ENCODE measurements around the gene EFTUD2. TPM values are rescaled to one million over a fixed set of nuclear protein-coding genes. Genes with fewer than 3 reads are reported as not detected.

The EFTUD2 gene
- total RNA-seq, 1 donor = 72.7 TPM

GRCh38 chr17:44917456-44917855, 18.2 kb upstream of the EFTUD2 start:
- no peak overlapping the region for H3K4me3 ChIP-seq (ENCODE audit: insufficient read depth, low read length)
- TF ChIP-seq CTCF (IDR thresholded peaks at IDR 0.05; ENCODE audit: extremely low read depth, low read depth, low read length) = no peak
- H3K4me2 ChIP-seq (ENCODE audit: insufficient read depth, low read length) = no peak overlapping the region

GRCh38 chr17:44916781-44917241, 17.6 kb upstream of the EFTUD2 start:
- peak; percentile 88 for DNase-seq (ENCODE audit: insufficient read length, low spot score, missing footprints)
- H3K4me2 ChIP-seq (ENCODE audit: insufficient read depth, low read length) = no peak overlapping the region

More at GRCh38 chr17:44917456-44917855, 18.2 kb upstream of the EFTUD2 start:
- no peaks in the 10 kb centered on the region for H4K20me1 ChIP-seq (ENCODE audit: insufficient read depth, low read length)
- H3K36me3 ChIP-seq (ENCODE audit: insufficient read depth, low read length) = no peaks in the 10 kb centered on the region
- peak; percentile 64 for DNase-seq (ENCODE audit: insufficient read length, low spot score, missing footprints)
- no peak overlapping the region for H3K27ac ChIP-seq (ENCODE audit: low read depth, low read length)
- H2AFZ ChIP-seq (ENCODE audit: low read length) = no peak overlapping the region
- H3K4me1 ChIP-seq (ENCODE audit: insufficient read depth, low read length) = peaks cover 10% of the 10 kb centered on the region
- peaks cover 3% of the 10 kb centered on the region for H3K27me3 ChIP-seq (ENCODE audit: insufficient read depth, low read length)
- H3K79me2 ChIP-seq (ENCODE audit: insufficient read depth, low read length) = no peaks in the 10 kb centered on the region
- no peaks in the 10 kb centered on the region for H3K9me3 ChIP-seq (ENCODE audit: low read depth, low read length)

GRCh38 chr17:44915862-44916780, 16.9 kb upstream of the EFTUD2 start:
- H3K4me3 ChIP-seq (ENCODE audit: insufficient read depth, low read length) = no peak overlapping the region
- no peak overlapping the region for H3K4me2 ChIP-seq (ENCODE audit: insufficient read depth, low read length)
- H3K36me3 ChIP-seq (ENCODE audit: insufficient read depth, low read length) = no peaks in the 10 kb centered on the region
- H3K9me3 ChIP-seq (ENCODE audit: low read depth, low read length) = no peaks in the 10 kb centered on the region
- peaks cover 10% of the 10 kb centered on the region for H3K4me1 ChIP-seq (ENCODE audit: insufficient read depth, low read length)
- H3K27me3 ChIP-seq (ENCODE audit: insufficient read depth, low read length) = peaks cover 3% of the 10 kb centered on the region
- H3K79me2 ChIP-seq (ENCODE audit: insufficient read depth, low read length) = no peaks in the 10 kb centered on the region
- no peak overlapping the region for H3K27ac ChIP-seq (ENCODE audit: low read depth, low read length)
- no peaks in the 10 kb centered on the region for H4K20me1 ChIP-seq (ENCODE audit: insufficient read depth, low read length)
- DNase-seq (ENCODE audit: insufficient read length, low spot score, missing footprints) = peak; percentile 88
- no peak for TF ChIP-seq CTCF (IDR thresholded peaks at IDR 0.05; ENCODE audit: extremely low read depth, low read depth, low read length)
- no peak overlapping the region for H2AFZ ChIP-seq (ENCODE audit: low read length)

More at GRCh38 chr17:44916781-44917241, 17.6 kb upstream of the EFTUD2 start:
- TF ChIP-seq CTCF (IDR thresholded peaks at IDR 0.05; ENCODE audit: extremely low read depth, low read depth, low read length) = no peak
- Histone ChIP-seq H3K4me1 (ENCODE audit: insufficient read depth, low read length) (peaks cover 10% of the 10 kb centered on the region), H3K27me3 (ENCODE audit: insufficient read depth, low read length) (peaks cover 3% of the 10 kb centered on the region), H3K27ac (ENCODE audit: low read depth, low read length) (no peak overlapping the region), H4K20me1 (ENCODE audit: insufficient read depth, low read length) (no peaks in the 10 kb centered on the region), H3K79me2 (ENCODE audit: insufficient read depth, low read length) (no peaks in the 10 kb centered on the region), H3K9me3 (ENCODE audit: low read depth, low read length) (no peaks in the 10 kb centered on the region), H3K4me3 (ENCODE audit: insufficient read depth, low read length) (no peak overlapping the region), H2AFZ (ENCODE audit: low read length) (no peak overlapping the region), H3K36me3 (ENCODE audit: insufficient read depth, low read length) (no peaks in the 10 kb centered on the region)

GRCh38 chr17:44915321-44915726, 16.1 kb upstream of the EFTUD2 start, which contains the start of gene GFAP:
Gene GFAP (minus strand): TSS chr17:44915500. CDS start chr17:44915486, 14 bp downstream.
- peaks cover 14% of the 10 kb centered on the region for H3K4me1 ChIP-seq (ENCODE audit: insufficient read depth, low read length)
- DNase-seq (ENCODE audit: insufficient read length, low spot score, missing footprints) = peak; percentile 38
- H2AFZ ChIP-seq (ENCODE audit: low read length) = no peak within 1 kb of the TSS

More at GRCh38 chr17:44915321-44915726, 16.1 kb upstream of the EFTUD2 start, which contains the start of gene GFAP:
- H3K36me3 ChIP-seq (ENCODE audit: insufficient read depth, low read length) = no peaks in the 10 kb centered on the region
- H3K79me2 ChIP-seq (ENCODE audit: insufficient read depth, low read length) = no peaks in the 10 kb centered on the region
- H3K27me3 ChIP-seq (ENCODE audit: insufficient read depth, low read length) = peaks cover 3% of the 10 kb centered on the region
- H3K27ac ChIP-seq (ENCODE audit: low read depth, low read length) = no peak within 1 kb of the TSS
- no peak within 1 kb of the TSS for H3K4me3 ChIP-seq (ENCODE audit: insufficient read depth, low read length)
- H3K4me2 ChIP-seq (ENCODE audit: insufficient read depth, low read length) = no peak within 1 kb of the TSS
- H3K9me3 ChIP-seq (ENCODE audit: low read depth, low read length) = no peaks in the 10 kb centered on the region
- H4K20me1 ChIP-seq (ENCODE audit: insufficient read depth, low read length) = no peaks in the 10 kb centered on the region
- TF ChIP-seq CTCF (IDR thresholded peaks at IDR 0.05; ENCODE audit: extremely low read depth, low read depth, low read length) = no peak
